WTC11 (cell line): ENCODE data around the gene CELF4. TPM values are rescaled to one million over a fixed set of nuclear protein-coding genes. Genes with fewer than 3 reads are reported as not detected.
A peak's percentile ranks its signal among the peaks of the same experiment; 100 is the strongest.

Experiments
- ATAC-seq: fragments of 200-7000 bp; cut with Tn5 transposase; 2 replicates; pipeline ENCODE4 v1.10.0; 2021; ENCODE audit warnings: mild to moderate bottlenecking, moderate library complexity
- CTCF ChIA-PET: fragments of 300-600 bp; sonication (Branson Sonifier 250); formaldehyde crosslinking; loops from one replicate; lab custom pipeline; 2021; ENCODE audit warnings: antibody characterized with exemption; lab: Charles Lee
- POLR2A ChIA-PET: fragments of 350-600 bp; sonication (Branson Sonifier 250); formaldehyde crosslinking; loops from one replicate; lab custom pipeline; 2021; ENCODE audit warnings: antibody characterized with exemption; lab: Charles Lee
- DNase-seq: peaks from one replicate; pipeline ENCODE4 v3.0.0; 2021; ENCODE audit warnings: low spot score
- H3K27ac Mint-ChIP-seq: 2 replicates; pipeline ENCODE4 v1.8.0; 2021; ENCODE audit warnings: mixed read lengths
- H3K27me3 Mint-ChIP-seq: 2 replicates; pipeline ENCODE4 v1.8.0; 2021; ENCODE audit warnings: low read depth, mild to moderate bottlenecking, moderate library complexity, mixed read lengths
- H3K36me3 Mint-ChIP-seq: 2 replicates; pipeline ENCODE4 v1.8.0; 2021; ENCODE audit warnings: mixed read lengths
- H3K4me1 Mint-ChIP-seq: 2 replicates; pipeline ENCODE4 v1.8.0; 2022; ENCODE audit warnings: mixed read lengths
- H3K4me3 Mint-ChIP-seq: 2 replicates; pipeline ENCODE4 v1.8.0; 2021; ENCODE audit warnings: mild to moderate bottlenecking, moderate library complexity, mixed read lengths
- H3K9me3 Mint-ChIP-seq: 2 replicates; pipeline ENCODE4 v1.8.0; 2021; ENCODE audit warnings: mixed read lengths
- ATF1 ChIP-seq: sonication (generic); formaldehyde crosslinking; IDR thresholded peaks from 2 replicates; pipeline ENCODE4 v1.8.1; 2023; ENCODE audit warnings: mild to moderate bottlenecking, moderate library complexity, missing genetic modification reagents
- ATF2 ChIP-seq: sonication (generic); formaldehyde crosslinking; IDR thresholded peaks from 2 replicates; pipeline ENCODE4 v1.8.1; 2022; ENCODE audit warnings: low read depth, missing genetic modification reagents, borderline replicate concordance
- CDX4 ChIP-seq: fragments of 250-450 bp; sonication (Bioruptor Pico); IDR thresholded peaks from 2 replicates; pipeline ENCODE4 v1.9.0; 2021; ENCODE audit warnings: moderate library complexity, mild to moderate bottlenecking, inconsistent platforms, borderline replicate concordance
- CREB1 ChIP-seq: sonication (generic); formaldehyde crosslinking; IDR thresholded peaks from 2 replicates; pipeline ENCODE4 v1.8.0; 2023; ENCODE audit warnings: mild to moderate bottlenecking, missing genetic modification reagents
- ESRRA ChIP-seq: sonication (generic); formaldehyde crosslinking; IDR thresholded peaks from 2 replicates; pipeline ENCODE4 v1.8.1; 2022; ENCODE audit warnings: mild to moderate bottlenecking, missing genetic modification reagents, borderline replicate concordance
- HMGA2 ChIP-seq: fragments of 250-450 bp; sonication (Bioruptor Pico); IDR thresholded peaks from 2 replicates; pipeline ENCODE4 v1.4.0; 2021; ENCODE audit warnings: mild to moderate bottlenecking, moderate library complexity
- HMGXB4 ChIP-seq: sonication (generic); formaldehyde crosslinking; IDR thresholded peaks from 2 replicates; pipeline ENCODE4 v1.8.1; 2023; ENCODE audit warnings: mild to moderate bottlenecking, moderate library complexity, missing genetic modification reagents
- IRF1 ChIP-seq: sonication (generic); formaldehyde crosslinking; IDR thresholded peaks from 2 replicates; pipeline ENCODE4 v1.8.0; 2023; ENCODE audit warnings: missing genetic modification reagents
- JAZF1 ChIP-seq: fragments of 250-450 bp; sonication (Bioruptor Pico); IDR thresholded peaks from 2 replicates; pipeline ENCODE4 v1.9.0; 2021; ENCODE audit warnings: moderate library complexity, mild to moderate bottlenecking, inconsistent platforms
- JUN ChIP-seq: sonication (generic); formaldehyde crosslinking; IDR thresholded peaks from 2 replicates; pipeline ENCODE4 v1.8.0; 2023; ENCODE audit warnings: mild to moderate bottlenecking, missing genetic modification reagents
- MLX ChIP-seq: sonication (generic); formaldehyde crosslinking; IDR thresholded peaks from 2 replicates; pipeline ENCODE4 v1.8.1; 2023; ENCODE audit warnings: mild to moderate bottlenecking, missing genetic modification reagents, moderate library complexity
- PREB ChIP-seq: sonication (generic); formaldehyde crosslinking; IDR thresholded peaks from 2 replicates; pipeline ENCODE4 v1.8.1; 2022; ENCODE audit warnings: mild to moderate bottlenecking, missing genetic modification reagents, moderate library complexity, borderline replicate concordance
- RORB ChIP-seq: fragments of 250-450 bp; sonication (Bioruptor Pico); IDR thresholded peaks from 2 replicates; pipeline ENCODE4 v1.9.0; 2021; ENCODE audit warnings: mild to moderate bottlenecking
- SMAD4 ChIP-seq: sonication (generic); formaldehyde crosslinking; IDR thresholded peaks from 2 replicates; pipeline ENCODE4 v1.8.0; 2022; ENCODE audit warnings: mild to moderate bottlenecking, missing genetic modification reagents
- SOX15 ChIP-seq: fragments of 250-450 bp; sonication (Bioruptor Pico); IDR thresholded peaks from 2 replicates; pipeline ENCODE4 v1.9.0; 2021; ENCODE audit warnings: mild to moderate bottlenecking
- TEAD1 ChIP-seq: sonication (generic); formaldehyde crosslinking; IDR thresholded peaks from 2 replicates; pipeline ENCODE4 v1.8.0; 2022; ENCODE audit warnings: mild to moderate bottlenecking, missing genetic modification reagents
- USF2 ChIP-seq: sonication (generic); formaldehyde crosslinking; IDR thresholded peaks from 2 replicates; pipeline ENCODE4 v1.8.1; 2023; ENCODE audit warnings: mild to moderate bottlenecking, missing genetic modification reagents, moderate library complexity
- ZNF138 ChIP-seq: sonication (generic); formaldehyde crosslinking; conservative IDR thresholded peaks from 2 replicates; pipeline ENCODE4 v1.8.1; 2022; ENCODE audit warnings: mild to moderate bottlenecking, moderate library complexity, missing genetic modification reagents
- ZNF219 ChIP-seq: sonication (generic); formaldehyde crosslinking; IDR thresholded peaks from 2 replicates; pipeline ENCODE4 v1.8.0; 2023; ENCODE audit warnings: missing genetic modification reagents, mild to moderate bottlenecking, borderline replicate concordance
- ZNF396 ChIP-seq: fragments of 250-450 bp; sonication (Bioruptor Pico); IDR thresholded peaks from 2 replicates; pipeline ENCODE4 v1.8.0; 2021; ENCODE audit warnings: mild to moderate bottlenecking, moderate library complexity, borderline replicate concordance
- ZNF425 ChIP-seq: fragments of 250-450 bp; sonication (Bioruptor Pico); conservative IDR thresholded peaks from 2 replicates; pipeline ENCODE4 v1.9.0; 2021; ENCODE audit warnings: mild to moderate bottlenecking
- ZSCAN18 ChIP-seq: fragments of 250-450 bp; sonication (Bioruptor Pico); IDR thresholded peaks from 2 replicates; pipeline ENCODE4 v2.1.2; 2022; ENCODE audit warnings: mild to moderate bottlenecking, moderate library complexity
- total RNA-seq: library from RNA; stranded (reverse); gene quantifications from 3 replicates; pipeline ENCODE4 v1.2.3, GENCODE V29; 2021

The CELF4 gene
- total RNA-seq, 1 experiment from 2014 or later = 2.9 TPM

- ChIA-PET CTCF (interaction anchor here (0.6 kb wide), 1 partner anchor 359 kb away, joined by 10 read pairs; no protein-coding TSS in a partner anchor), POLR2A (no interaction called here)
- DNase-seq (peak; percentile 5), ATAC-seq (no peak)
- Mint-ChIP-seq H3K4me1 (peaks cover 8% of the 10 kb centered on the region), H3K9me3 (no peaks in the 10 kb centered on the region), H3K27ac (no peak overlapping the region), H3K27me3 (peaks cover 50% of the 10 kb centered on the region), H3K36me3 (no peaks in the 10 kb centered on the region), H3K4me3 (no peak overlapping the region)
- no peak for TF ChIP-seq RORB (CRISPR knock-in tag)
- TF ChIP-seq SMAD4 = no peak
- TF ChIP-seq ZNF219 (CRISPR knock-in tag) = no peak
- no peak for TF ChIP-seq IRF1 (CRISPR knock-in tag)
- no peak for TF ChIP-seq ZNF396 (CRISPR knock-in tag)
- no peak for TF ChIP-seq JAZF1 (CRISPR knock-in tag)
- no peak for TF ChIP-seq ATF1 (CRISPR knock-in tag)
- TF ChIP-seq ZSCAN18 (CRISPR knock-in tag) = no peak
- TF ChIP-seq ATF2 (CRISPR knock-in tag) = no peak
- TF ChIP-seq TEAD1 = no peak
- no peak for TF ChIP-seq ZNF425
- TF ChIP-seq ESRRA (CRISPR knock-in tag) = no peak
Observed at GRCh38 chr18:37258819-37259218, 306.8 kb downstream of the CELF4 start.

GRCh38 chr18:37258131-37258530 is 307.5 kb downstream of the CELF4 start:
- ATAC-seq (no peak), DNase-seq (no peak)
- Mint-ChIP-seq H3K36me3 (no peaks in the 10 kb centered on the region), H3K4me3 (no peak overlapping the region), H3K27ac (no peak overlapping the region), H3K4me1 (peaks cover 8% of the 10 kb centered on the region), H3K9me3 (no peaks in the 10 kb centered on the region), H3K27me3 (peaks cover 52% of the 10 kb centered on the region)
- no peak for TF ChIP-seq USF2
- ChIA-PET POLR2A (no interaction called here), CTCF (interaction anchor here (0.6 kb wide), 1 partner anchor 56 kb away, joined by 3 read pairs; no protein-coding TSS in a partner anchor)

- POLR2A ChIA-PET = interaction anchor here (0.6 kb wide), 1 partner anchor 23 kb away, joined by 3 read pairs; no protein-coding TSS in a partner anchor
- CTCF ChIA-PET = no interaction called here
- TF ChIP-seq CREB1 (no peak), ATF1 (CRISPR knock-in tag) (no peak), PREB (CRISPR knock-in tag) (no peak), MLX (CRISPR knock-in tag) (no peak), SOX15 (no peak), ZNF138 (CRISPR knock-in tag) (no peak), HMGA2 (CRISPR knock-in tag) (no peak), CDX4 (no peak), JUN (CRISPR knock-in tag) (no peak), HMGXB4 (CRISPR knock-in tag) (no peak)
- Mint-ChIP-seq H3K27me3 (peaks cover 78% of the 10 kb centered on the region), H3K4me3 (peak overlapping the region; percentile 85), H3K27ac (no peak overlapping the region), H3K36me3 (no peaks in the 10 kb centered on the region), H3K4me1 (peaks cover 16% of the 10 kb centered on the region), H3K9me3 (no peaks in the 10 kb centered on the region)
- ATAC-seq (no peak), DNase-seq (no peak)
Observed at GRCh38 chr18:37254973-37255372, 310.6 kb downstream of the CELF4 start.
